8988T (cell line): Measurements from ENCODE around the gene FOXK2.
"Not testable (repeated sequence)": the region's sequence is repeated elsewhere in the genome, so short reads cannot be mapped to it uniquely, and the experiment has no call there.

Source experiments
- DNase-seq: peaks from one replicate; pipeline ENCODE4 v3.0.0; 2011

The FOXK2 gene

GRCh38 chr17:82495844-82496528 is 23.5 kb upstream of the FOXK2 start:
- no peak for DNase-seq

GRCh38 chr17:82496529-82497434 is 22.8 kb upstream of the FOXK2 start:
- peak; percentile 71 for DNase-seq

GRCh38 chr17:82497483-82498405 is 21.8 kb upstream of the FOXK2 start:
- no peak for DNase-seq

GRCh38 chr17:82502207-82502606 is 17.3 kb upstream of the FOXK2 start:
- no peak for DNase-seq

GRCh38 chr17:82503094-82503727 is 16.3 kb upstream of the FOXK2 start:
- no peak for DNase-seq

- no peak for DNase-seq
Observed at GRCh38 chr17:82503728-82504308, 15.7 kb upstream of the FOXK2 start.

GRCh38 chr17:82505296-82505695 is 14.2 kb upstream of the FOXK2 start:
- no peak for DNase-seq

- DNase-seq: not testable (repeated sequence)
Observed at GRCh38 chr17:82506402-82506801, 13.1 kb upstream of the FOXK2 start.

GRCh38 chr17:82507631-82508175 is 11.8 kb upstream of the FOXK2 start:
- no peak for DNase-seq

GRCh38 chr17:82511642-82512041 is 7.9 kb upstream of the FOXK2 start:
- DNase-seq: not testable (repeated sequence)

GRCh38 chr17:82513864-82514263 is 5.7 kb upstream of the FOXK2 start:
- not testable (repeated sequence) for DNase-seq

- DNase-seq: no peak
Observed at GRCh38 chr17:82517230-82517865, 2.2 kb upstream of the FOXK2 start.

- no peak for DNase-seq
Observed at GRCh38 chr17:82519971-82520903, 705 bp downstream of the FOXK2 start.

GRCh38 chr17:82524540-82524939 is 5.0 kb downstream of the FOXK2 start:
- DNase-seq: no peak

- no peak for DNase-seq
Observed at GRCh38 chr17:82525712-82526111, 6.2 kb downstream of the FOXK2 start.

- DNase-seq: no peak
Observed at GRCh38 chr17:82527898-82528297, 8.4 kb downstream of the FOXK2 start.

- peak; percentile 53 for DNase-seq
Observed at GRCh38 chr17:82528484-82529265, 9.1 kb downstream of the FOXK2 start.

GRCh38 chr17:82529914-82530300 is 10.4 kb downstream of the FOXK2 start:
- no peak for DNase-seq

GRCh38 chr17:82531431-82531881 is 11.9 kb downstream of the FOXK2 start:
- no peak for DNase-seq
